Neural cell (in vitro differentiated cells): ENCODE results near the gene PRKCZ.

Experiments used
- CTCF ChIP-seq: fragments of 450-650 bp; IDR thresholded peaks from 2 replicates; pipeline ENCODE4 v1.5.1; 2014; ENCODE audit warnings: antibody characterized with exemption, mild to moderate bottlenecking, moderate library complexity; ENCODE audit not compliant: poor library complexity, severe bottlenecking
- EZH2 ChIP-seq: fragments of 200-600, 300-800 bp; shearing (Covaris generic), sonication (generic); IDR thresholded peaks from 2 replicates; pipeline ENCODE4 v1.6.1; 2014; ENCODE audit warnings: antibody characterized with exemption, low read length, borderline replicate concordance, mild to moderate bottlenecking; ENCODE audit not compliant: insufficient read depth, poor library complexity, severe bottlenecking
- RAD21 ChIP-seq: fragments of 450-650 bp; conservative IDR thresholded peaks from 2 replicates; pipeline ENCODE4 v1.6.1; 2014; ENCODE audit warnings: antibody characterized with exemption, mild to moderate bottlenecking, moderate library complexity

- TF ChIP-seq CTCF (no peak), RAD21 (no peak), EZH2 (no peak)
These were observed 29.9 kb downstream of the PRKCZ start for GRCh38 chr1:2080140-2080539.
